Measurements from ENCODE around the gene PPP1R3C. TPM values are rescaled to one million over a fixed set of nuclear protein-coding genes. Genes with fewer than 3 reads are reported as not detected.

The PPP1R3C gene
- total RNA-seq, 4 donors from 2014 or later: 3.5 to 6.8 (median 5.9) TPM

DNA sequence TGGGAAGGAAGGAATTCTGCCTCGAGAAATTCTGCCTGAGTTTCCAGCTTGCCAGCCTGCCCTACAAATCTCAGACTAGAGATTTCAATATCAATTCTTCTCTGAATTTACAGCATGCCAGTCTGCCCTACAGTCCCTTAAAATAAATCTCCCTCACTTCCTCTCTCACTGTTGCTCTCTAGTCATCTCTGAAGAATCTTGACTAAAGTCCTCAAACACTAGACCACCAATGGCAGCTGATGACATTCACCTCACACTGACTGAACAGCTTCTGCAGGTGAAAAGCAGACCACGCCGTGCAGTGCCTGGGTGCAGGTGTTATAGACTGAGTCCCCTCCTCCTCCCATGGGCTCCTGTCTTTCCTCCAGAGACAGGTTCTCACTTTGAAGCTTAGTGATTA is 30.4 kb downstream of the PPP1R3C start:
- DNase-seq (ENCODE audit: low spot score): no peak
- no peak for TF ChIP-seq CTCF (IDR thresholded peaks at IDR 0.05)
- ATAC-seq (ENCODE audit: low FRiP score): no peak

GRCh38 chr10:91601212-91601611 is 31.7 kb downstream of the PPP1R3C start:
- TF ChIP-seq CTCF (IDR thresholded peaks at IDR 0.05): no peak
- ATAC-seq (ENCODE audit: low FRiP score): no peak
- DNase-seq (ENCODE audit: low spot score): no peak

DNA sequence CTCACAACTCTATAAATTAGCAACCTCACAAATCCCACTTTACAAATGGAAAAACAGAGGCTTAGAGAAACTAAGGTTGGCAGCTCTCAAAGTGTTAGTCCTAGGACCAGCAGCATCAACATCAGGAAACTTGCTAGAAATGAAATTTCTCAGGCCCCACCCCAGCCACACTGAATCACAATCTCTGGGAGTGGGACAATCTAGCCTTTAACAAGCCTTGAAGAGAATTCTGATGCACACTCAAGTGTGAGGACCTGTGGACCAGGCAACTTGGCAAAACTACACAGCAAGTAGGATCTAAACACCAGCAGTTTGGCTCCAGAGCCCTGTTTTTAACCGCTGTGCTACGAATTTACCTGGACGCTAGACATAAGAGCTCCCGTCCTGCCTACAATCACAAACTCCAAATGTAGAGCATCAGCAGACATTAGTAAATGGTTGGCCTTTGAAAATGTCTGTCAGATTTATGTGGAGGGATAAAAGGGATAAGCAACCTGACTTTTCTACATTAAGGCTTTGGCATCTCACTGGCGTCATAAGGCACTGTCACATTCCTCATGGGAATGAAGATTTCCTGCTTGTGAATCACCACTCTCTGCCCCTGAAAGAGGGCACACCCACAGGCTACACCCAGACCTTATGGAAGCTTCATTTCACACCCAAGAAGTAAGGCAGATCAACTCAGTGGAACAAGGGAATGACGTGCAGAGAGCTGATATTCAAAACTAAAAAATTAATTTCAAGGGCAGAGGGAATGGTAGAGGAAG is 34.5 kb downstream of the PPP1R3C start:
- no peak for TF ChIP-seq CTCF (IDR thresholded peaks at IDR 0.05)
- ATAC-seq (ENCODE audit: low FRiP score) (peak; percentile 80), DNase-seq (ENCODE audit: low spot score) (no peak)

GRCh38 chr10:91597197-91597881 is 35.5 kb downstream of the PPP1R3C start:
- ATAC-seq (ENCODE audit: low FRiP score): no peak
- TF ChIP-seq CTCF (IDR thresholded peaks at IDR 0.05): no peak
- no peak for DNase-seq (ENCODE audit: low spot score)

DNA sequence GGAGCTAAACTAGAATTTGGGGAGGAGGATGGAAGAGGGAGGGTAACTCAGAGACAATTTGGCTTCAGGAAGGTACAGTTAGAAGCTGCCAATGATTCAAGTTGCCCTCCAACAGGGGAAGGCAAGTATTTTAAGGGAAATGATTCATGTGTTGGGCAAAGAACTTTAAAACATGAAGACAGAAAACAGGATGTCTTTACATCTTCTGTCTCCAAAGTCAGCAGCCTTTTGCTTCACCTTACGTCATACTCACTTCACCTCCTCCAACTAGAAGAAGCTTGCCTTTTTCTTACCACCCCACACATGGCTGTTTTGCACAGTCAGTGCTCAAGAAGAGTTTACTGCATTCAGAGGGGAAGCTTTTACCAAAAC is 36.1 kb downstream of the PPP1R3C start:
- ATAC-seq (ENCODE audit: low FRiP score) (peak; percentile 75), DNase-seq (ENCODE audit: low spot score) (no peak)
- TF ChIP-seq CTCF (IDR thresholded peaks at IDR 0.05): no peak

DNA sequence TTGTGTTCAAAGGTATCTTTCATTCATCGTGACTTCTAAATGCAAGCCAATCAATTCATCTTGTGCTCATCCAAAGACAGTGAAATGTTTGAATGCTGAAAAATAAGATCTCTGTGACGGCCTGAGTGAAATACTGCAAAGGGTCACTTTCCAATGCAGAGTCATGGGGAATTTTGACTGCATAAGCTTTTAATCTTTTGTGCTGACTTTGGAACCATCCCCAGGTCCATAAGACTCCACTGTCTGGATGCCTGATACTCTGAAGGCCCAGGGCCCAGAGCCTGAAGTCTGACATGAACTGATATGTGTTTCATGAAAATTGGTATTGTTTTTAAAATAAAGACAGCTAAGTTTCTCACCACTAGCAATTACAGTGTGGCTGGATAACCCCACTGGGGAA is 39.0 kb downstream of the PPP1R3C start:
- ATAC-seq (ENCODE audit: low FRiP score): no peak
- DNase-seq (ENCODE audit: low spot score): no peak
- no peak for TF ChIP-seq CTCF (IDR thresholded peaks at IDR 0.05)

DNA sequence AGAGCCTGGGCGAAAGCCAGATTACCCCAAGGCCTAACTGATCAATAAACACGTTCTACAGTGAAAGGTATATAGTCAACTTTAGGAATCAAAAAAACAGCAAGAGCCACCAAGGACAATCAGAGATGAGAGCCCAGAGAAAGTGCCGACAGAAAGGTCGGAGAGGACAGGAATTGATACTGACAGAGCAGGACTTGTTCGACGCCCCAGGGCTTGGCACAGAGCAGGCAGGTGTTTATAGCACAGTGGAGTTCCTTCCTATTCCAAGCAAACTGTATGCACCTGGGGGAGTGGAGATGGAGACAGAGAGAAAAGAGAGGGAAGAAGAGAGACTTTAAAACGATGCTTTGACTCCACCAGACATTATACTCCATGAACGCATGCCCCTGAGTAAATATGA is 39.5 kb downstream of the PPP1R3C start:
- ATAC-seq (ENCODE audit: low FRiP score): no peak
- DNase-seq (ENCODE audit: low spot score): no peak
- no peak for TF ChIP-seq CTCF (IDR thresholded peaks at IDR 0.05)

Data from omental fat pad (tissue), 4 donors.